Measurements from ENCODE around the gene MS4A6E.
"Not testable (repeated sequence)": the region's sequence is repeated elsewhere in the genome, so short reads cannot be mapped to it uniquely, and the experiment has no call there.

MS4A6E gene, protein sequence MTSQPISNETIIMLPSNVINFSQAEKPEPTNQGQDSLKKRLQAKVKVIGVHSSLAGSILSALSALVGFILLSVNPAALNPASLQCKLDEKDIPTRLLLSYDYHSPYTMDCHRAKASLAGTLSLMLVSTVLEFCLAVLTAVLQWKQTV

DNA sequence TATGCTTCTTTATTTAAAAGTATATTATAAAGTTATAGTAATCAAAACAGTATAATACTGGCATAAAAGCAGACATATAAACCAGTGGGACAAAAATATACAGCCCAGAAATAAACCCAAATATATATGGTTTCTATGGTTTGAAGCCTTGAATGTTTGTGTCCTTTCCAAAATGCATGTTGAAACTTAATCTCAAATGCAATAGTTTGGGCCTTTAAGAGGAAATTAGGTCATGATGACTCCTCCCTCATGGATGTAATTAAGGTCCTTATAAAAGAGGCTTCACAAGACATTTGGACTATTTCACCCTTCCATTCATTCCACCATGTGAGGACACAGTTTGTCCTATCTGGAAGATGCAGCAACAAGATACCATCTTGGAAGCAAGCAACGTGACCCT lies at the start of gene MS4A6E:
MS4A6E (plus strand) TSS at position 301 of the 400 bp plus-strand sequence. CDS start 7,641 bp downstream, outside the sequence.
- TF ChIP-seq, protein P1, sequence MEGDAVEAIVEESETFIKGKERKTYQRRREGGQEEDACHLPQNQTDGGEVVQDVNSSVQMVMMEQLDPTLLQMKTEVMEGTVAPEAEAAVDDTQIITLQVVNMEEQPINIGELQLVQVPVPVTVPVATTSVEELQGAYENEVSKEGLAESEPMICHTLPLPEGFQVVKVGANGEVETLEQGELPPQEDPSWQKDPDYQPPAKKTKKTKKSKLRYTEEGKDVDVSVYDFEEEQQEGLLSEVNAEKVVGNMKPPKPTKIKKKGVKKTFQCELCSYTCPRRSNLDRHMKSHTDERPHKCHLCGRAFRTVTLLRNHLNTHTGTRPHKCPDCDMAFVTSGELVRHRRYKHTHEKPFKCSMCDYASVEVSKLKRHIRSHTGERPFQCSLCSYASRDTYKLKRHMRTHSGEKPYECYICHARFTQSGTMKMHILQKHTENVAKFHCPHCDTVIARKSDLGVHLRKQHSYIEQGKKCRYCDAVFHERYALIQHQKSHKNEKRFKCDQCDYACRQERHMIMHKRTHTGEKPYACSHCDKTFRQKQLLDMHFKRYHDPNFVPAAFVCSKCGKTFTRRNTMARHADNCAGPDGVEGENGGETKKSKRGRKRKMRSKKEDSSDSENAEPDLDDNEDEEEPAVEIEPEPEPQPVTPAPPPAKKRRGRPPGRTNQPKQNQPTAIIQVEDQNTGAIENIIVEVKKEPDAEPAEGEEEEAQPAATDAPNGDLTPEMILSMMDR (IDR thresholded peaks at IDR 0.05; ENCODE audit: low read length, missing control alignments) = no peak
- H3K4me3 ChIP-seq (replicated peaks; ENCODE audit: low read depth, low read length) = no peak within 1 kb of the TSS
- no peak for DNase-seq (ENCODE audit: low read depth)

DNA sequence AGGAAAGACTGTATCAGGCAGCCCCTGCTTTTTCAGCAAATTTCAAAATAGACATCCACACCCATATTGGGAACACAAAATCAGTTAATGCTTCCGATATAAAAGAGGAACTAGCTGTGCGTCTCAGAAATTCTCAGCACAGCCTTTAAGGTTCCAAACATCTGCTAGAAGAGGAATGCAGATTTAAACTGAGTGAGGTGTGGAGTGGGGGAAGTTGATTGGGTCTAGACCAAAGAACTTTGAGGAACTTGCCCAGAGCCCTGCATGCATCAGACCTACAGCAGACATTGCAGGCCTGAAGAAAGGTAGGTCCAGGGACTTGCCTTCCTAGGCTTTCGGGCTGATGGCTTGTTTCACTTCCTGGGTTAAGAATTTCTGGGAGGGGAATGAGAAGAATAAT lies 46.6 kb upstream of the MS4A6E start, which contains the start of gene MS4A4A:
MS4A4A (plus strand) TSS at position 255 of the 400 bp plus-strand sequence; CDS start at position 265, 10 bp downstream.
- TF ChIP-seq, protein P1 (IDR thresholded peaks at IDR 0.05; ENCODE audit: low read length, missing control alignments) = no peak
- H3K4me3 ChIP-seq (replicated peaks; ENCODE audit: low read depth, low read length) = no peak within 1 kb of the TSS
- no peak for DNase-seq (ENCODE audit: low read depth)

DNA sequence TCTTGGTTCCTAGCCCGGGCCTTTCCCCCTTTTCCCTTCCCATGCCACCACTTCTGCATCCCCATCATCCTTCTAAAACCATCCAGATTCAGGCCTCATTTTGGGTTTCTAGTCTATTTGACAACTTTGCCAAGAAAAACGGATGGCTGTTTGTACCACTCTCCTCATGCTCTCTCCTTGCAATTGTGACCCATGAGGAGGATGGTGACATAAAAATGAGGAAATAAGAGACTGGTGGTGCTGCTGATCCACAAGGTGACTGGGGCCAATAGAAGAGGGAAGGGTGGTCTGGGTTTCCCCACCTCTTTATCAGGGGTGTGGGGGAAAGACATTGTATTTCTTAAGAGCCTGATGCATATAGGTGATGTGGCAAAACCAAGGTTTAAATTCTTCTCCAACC lies 45.6 kb upstream of the MS4A6E start:
- no peak for DNase-seq (ENCODE audit: low read depth)
- TF ChIP-seq, protein P1 (IDR thresholded peaks at IDR 0.05; ENCODE audit: low read length, missing control alignments) = no peak
- H3K4me3 ChIP-seq (replicated peaks; ENCODE audit: low read depth, low read length) = no peak overlapping the region

DNA sequence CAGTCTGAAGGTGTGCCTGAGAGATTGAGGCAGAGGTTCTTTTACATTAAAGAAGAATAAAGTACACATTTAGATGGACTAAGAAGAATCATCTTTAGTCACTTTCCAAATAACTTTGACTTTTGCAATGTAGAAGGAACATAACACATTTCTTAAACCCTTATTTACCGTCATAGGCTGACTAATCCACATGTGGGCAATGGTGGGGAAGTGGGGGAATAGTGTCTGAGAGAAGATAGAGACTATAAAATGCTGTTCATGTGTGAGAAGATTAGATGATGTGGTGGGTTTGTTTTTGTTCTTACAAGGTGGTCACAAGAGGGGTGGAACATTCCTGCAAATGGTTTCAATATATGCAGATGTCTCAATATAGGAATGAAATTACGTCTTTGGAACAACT lies 44.8 kb upstream of the MS4A6E start:
- TF ChIP-seq, protein P1 (IDR thresholded peaks at IDR 0.05; ENCODE audit: low read length, missing control alignments) = no peak
- no peak overlapping the region for H3K4me3 ChIP-seq (replicated peaks; ENCODE audit: low read depth, low read length)
- no peak for DNase-seq (ENCODE audit: low read depth)

DNA sequence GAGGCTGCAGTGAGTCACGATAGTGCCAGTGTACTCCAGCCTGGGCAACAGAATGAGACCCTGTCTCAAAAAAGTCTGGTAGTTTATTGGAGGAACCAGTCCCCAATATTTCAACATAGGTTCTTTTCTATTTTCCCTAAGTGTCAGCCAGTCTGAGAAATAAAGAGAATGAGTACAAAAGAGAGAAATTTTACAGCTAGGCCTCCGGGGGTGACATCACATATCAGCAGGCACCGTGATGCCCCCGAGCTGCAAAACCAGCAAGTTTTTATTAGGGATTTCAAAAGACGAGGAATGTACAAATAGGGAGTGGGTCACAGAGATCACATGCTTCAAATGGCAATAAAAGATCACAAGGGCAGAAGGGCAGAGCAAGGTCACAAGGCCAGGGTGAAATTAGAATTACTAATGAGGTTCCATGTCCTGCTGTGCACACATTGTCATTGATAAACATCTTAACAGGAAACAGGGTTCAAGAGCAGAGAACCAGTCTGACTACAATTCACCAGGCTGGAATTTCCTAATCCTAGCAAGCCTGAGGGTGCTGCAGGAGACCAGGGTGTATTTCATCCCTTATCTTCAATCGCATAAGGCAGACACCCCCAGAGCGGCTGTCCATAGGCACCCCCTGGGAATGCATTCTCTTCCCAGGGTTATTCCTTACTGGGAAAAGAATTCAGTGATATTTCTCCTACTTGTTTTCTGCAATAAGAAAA lies 41.5 kb upstream of the MS4A6E start:
- DNase-seq (ENCODE audit: low read depth); H3K4me3 ChIP-seq (replicated peaks; ENCODE audit: low read depth, low read length): not testable (repeated sequence)

DNA sequence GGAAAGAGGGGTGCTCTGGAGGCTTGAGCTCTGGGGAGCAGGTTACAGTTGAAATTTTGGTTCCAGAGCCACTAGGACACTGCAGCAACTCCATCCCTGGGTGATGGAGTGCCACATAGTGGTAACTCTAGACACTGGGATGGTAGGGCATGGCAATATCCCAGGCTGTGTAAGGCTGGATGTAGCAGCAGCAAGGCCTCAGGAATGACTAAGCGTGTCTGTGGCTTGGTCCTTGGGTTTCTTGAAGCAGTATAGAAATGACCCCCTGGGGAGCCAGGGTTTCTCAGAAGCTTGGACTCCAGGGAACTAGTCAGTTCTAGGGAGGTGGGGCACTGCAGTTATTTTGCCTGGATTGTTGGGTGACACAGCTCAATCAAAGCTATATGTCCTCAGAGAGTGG lies 38.5 kb upstream of the MS4A6E start:
- TF ChIP-seq, protein P1 (IDR thresholded peaks at IDR 0.05; ENCODE audit: low read length, missing control alignments) = no peak
- no peak for DNase-seq (ENCODE audit: low read depth)
- no peak overlapping the region for H3K4me3 ChIP-seq (replicated peaks; ENCODE audit: low read depth, low read length)

DNA sequence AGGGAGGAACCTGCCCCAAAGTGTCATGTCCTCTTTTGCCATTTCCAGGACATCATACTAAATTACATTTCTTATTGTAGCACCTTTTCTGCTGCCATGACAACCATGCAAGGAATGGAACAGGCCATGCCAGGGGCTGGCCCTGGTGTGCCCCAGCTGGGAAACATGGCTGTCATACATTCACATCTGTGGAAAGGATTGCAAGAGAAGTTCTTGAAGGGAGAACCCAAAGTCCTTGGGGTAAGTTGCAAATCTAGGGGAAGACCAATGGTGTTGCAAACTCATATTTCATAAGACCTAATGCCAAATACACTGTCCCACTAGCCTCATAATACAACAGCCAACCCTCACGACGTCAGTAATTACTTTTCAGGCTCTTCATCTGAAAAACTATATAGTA lies 34.9 kb upstream of the MS4A6E start:
- H3K4me3 ChIP-seq (replicated peaks; ENCODE audit: low read depth, low read length) = no peak overlapping the region
- TF ChIP-seq, protein P1 (IDR thresholded peaks at IDR 0.05; ENCODE audit: low read length, missing control alignments) = no peak
- no peak for DNase-seq (ENCODE audit: low read depth)
